ENCODE results near the gene ZNF771.

The ZNF771 gene

GRCh38 chr16:30443631-30444030 lies 36.2 kb downstream of the ZNF771 start:
- H3K79me2 ChIP-seq (ENCODE audit: control insufficient read depth, insufficient read depth, low read length, poor library complexity) = peaks cover 8% of the 10 kb centered on the region
- no peak overlapping the region for H2AK5ac ChIP-seq (ENCODE audit: low read length)
- WGBS (ENCODE audit: extremely low coverage, insufficient coverage, insufficient read length) = no CpG with 5 or more reads among the region's 2 CpGs
- no peak for DNase-seq
- H2BK120ac ChIP-seq (ENCODE audit: insufficient read depth, low read length, poor library complexity) = no peak overlapping the region
- H4K12ac ChIP-seq (ENCODE audit: low read depth, low read length) = no peak overlapping the region
- no peak overlapping the region for H3K18ac ChIP-seq (ENCODE audit: low read length)
- H3K4me1 ChIP-seq (ENCODE audit: control insufficient read depth in 1 of 2, insufficient read depth in 2 of 2, low read length in 2 of 2) = peaks cover 8 to 10% of the 10 kb centered on the region in 2 experiments
- H3K9ac ChIP-seq (ENCODE audit: low read length) = no peak overlapping the region
- no peak overlapping the region for H3K23ac ChIP-seq (ENCODE audit: low read length)
- H3K4ac ChIP-seq (ENCODE audit: low read depth, low read length) = no peak overlapping the region
- H3K27ac ChIP-seq (ENCODE audit: low read depth, low read length) = no peak overlapping the region
- H3K9me3 ChIP-seq (ENCODE audit: insufficient read depth, low read depth, low read length) = peaks cover 5% of the 10 kb centered on the region
- H4K91ac ChIP-seq (ENCODE audit: low read depth, low read length) = no peak overlapping the region
- no peaks in the 10 kb centered on the region for H3K36me3 ChIP-seq (ENCODE audit: control insufficient read depth in 1 of 2, insufficient read depth in 2 of 2, low read length in 2 of 2)
- no peak overlapping the region for H3K4me2 ChIP-seq (ENCODE audit: low read length)
- H2BK12ac ChIP-seq (ENCODE audit: low read length) = no peak overlapping the region
- no peaks in the 10 kb centered on the region for H3K27me3 ChIP-seq (ENCODE audit: insufficient read depth, low read length)
- no peak overlapping the region for H3K4me3 ChIP-seq (ENCODE audit: low read depth, low read length)
- H2AFZ ChIP-seq (ENCODE audit: insufficient read depth, low read length, poor library complexity) = no peak overlapping the region
- H3K14ac ChIP-seq (ENCODE audit: low read length) = no peak overlapping the region
- no peak overlapping the region for H4K8ac ChIP-seq (ENCODE audit: low read depth, low read length)
- no peak overlapping the region for H2BK5ac ChIP-seq (ENCODE audit: low read depth, low read length, poor library complexity)
- peaks cover 9% of the 10 kb centered on the region for H3K79me1 ChIP-seq (ENCODE audit: low read length)

- WGBS (ENCODE audit: extremely low coverage, insufficient coverage, insufficient read length) = no CpG with 5 or more reads among the region's 29 CpGs
- no peak overlapping the region for H2BK5ac ChIP-seq (ENCODE audit: low read depth, low read length, poor library complexity)
Observed at GRCh38 chr16:30444231-30445148, 37.1 kb downstream of the ZNF771 start.

GRCh38 chr16:30445149-30445407 lies 37.7 kb downstream of the ZNF771 start:
- Histone ChIP-seq H4K91ac (ENCODE audit: low read depth, low read length) (peak overlapping the region; percentile 85), H3K9me3 (ENCODE audit: insufficient read depth, low read depth, low read length) (peaks cover 5% of the 10 kb centered on the region), H4K8ac (ENCODE audit: low read depth, low read length) (peak overlapping the region; percentile 95), H3K4me1 (ENCODE audit: control insufficient read depth in 1 of 2, insufficient read depth in 2 of 2, low read length in 2 of 2) (peaks cover 8 to 10% of the 10 kb centered on the region in 2 experiments), H3K36me3 (ENCODE audit: control insufficient read depth in 1 of 2, insufficient read depth in 2 of 2, low read length in 2 of 2) (no peaks in the 10 kb centered on the region), H3K79me2 (ENCODE audit: control insufficient read depth, insufficient read depth, low read length, poor library complexity) (peaks cover 8% of the 10 kb centered on the region), H3K14ac (ENCODE audit: low read length) (peak overlapping the region; percentile 83), H3K79me1 (ENCODE audit: low read length) (peaks cover 9% of the 10 kb centered on the region), H2AK5ac (ENCODE audit: low read length) (no peak overlapping the region), H3K23ac (ENCODE audit: low read length) (no peak overlapping the region), H2AFZ (ENCODE audit: insufficient read depth, low read length, poor library complexity) (peak overlapping the region; percentile 89), H3K4me2 (ENCODE audit: low read length) (peak overlapping the region; percentile 78), H2BK120ac (ENCODE audit: insufficient read depth, low read length, poor library complexity) (no peak overlapping the region), H3K4ac (ENCODE audit: low read depth, low read length) (peak overlapping the region; percentile 4), H4K12ac (ENCODE audit: low read depth, low read length) (peak overlapping the region; percentile 3), H3K4me3 (ENCODE audit: low read depth, low read length) (peak overlapping the region; percentile 81), H3K18ac (ENCODE audit: low read length) (peak overlapping the region; percentile 43), H3K27me3 (ENCODE audit: insufficient read depth, low read length) (no peaks in the 10 kb centered on the region), H2BK5ac (ENCODE audit: low read depth, low read length, poor library complexity) (no peak overlapping the region), H2BK12ac (ENCODE audit: low read length) (no peak overlapping the region), H3K9ac (ENCODE audit: low read length) (peak overlapping the region; percentile 3), H3K27ac (ENCODE audit: low read depth, low read length) (no peak overlapping the region)
- no CpG with 5 or more reads among the region's 11 CpGs for WGBS (ENCODE audit: extremely low coverage, insufficient coverage, insufficient read length)
- no peak for DNase-seq

More at GRCh38 chr16:30444231-30445148, 37.1 kb downstream of the ZNF771 start:
- Histone ChIP-seq H3K79me2 (ENCODE audit: control insufficient read depth, insufficient read depth, low read length, poor library complexity) (peaks cover 8% of the 10 kb centered on the region), H3K4me1 (ENCODE audit: control insufficient read depth in 1 of 2, insufficient read depth in 2 of 2, low read length in 2 of 2) (peaks cover 8 to 10% of the 10 kb centered on the region in 2 experiments), H3K9me3 (ENCODE audit: insufficient read depth, low read depth, low read length) (peaks cover 5% of the 10 kb centered on the region), H2AK5ac (ENCODE audit: low read length) (no peak overlapping the region), H3K4ac (ENCODE audit: low read depth, low read length) (peak overlapping the region; percentile 4), H3K4me2 (ENCODE audit: low read length) (peak overlapping the region; percentile 78), H3K9ac (ENCODE audit: low read length) (peak overlapping the region; percentile 3), H3K18ac (ENCODE audit: low read length) (peak overlapping the region; percentile 43), H3K79me1 (ENCODE audit: low read length) (peaks cover 9% of the 10 kb centered on the region), H3K36me3 (ENCODE audit: control insufficient read depth in 1 of 2, insufficient read depth in 2 of 2, low read length in 2 of 2) (no peaks in the 10 kb centered on the region), H3K14ac (ENCODE audit: low read length) (peak overlapping the region; percentile 83), H3K27me3 (ENCODE audit: insufficient read depth, low read length) (no peaks in the 10 kb centered on the region), H4K91ac (ENCODE audit: low read depth, low read length) (no peak overlapping the region), H4K8ac (ENCODE audit: low read depth, low read length) (peak overlapping the region; percentile 95), H2BK120ac (ENCODE audit: insufficient read depth, low read length, poor library complexity) (no peak overlapping the region), H2AFZ (ENCODE audit: insufficient read depth, low read length, poor library complexity) (no peak overlapping the region), H4K12ac (ENCODE audit: low read depth, low read length) (no peak overlapping the region), H3K27ac (ENCODE audit: low read depth, low read length) (no peak overlapping the region), H3K4me3 (ENCODE audit: low read depth, low read length) (peak overlapping the region; percentile 81), H2BK12ac (ENCODE audit: low read length) (no peak overlapping the region), H3K23ac (ENCODE audit: low read length) (no peak overlapping the region)
- no peak for DNase-seq

- peak within 1 kb of the TSS; percentile 3 for H4K12ac ChIP-seq (ENCODE audit: low read depth, low read length)
- no peaks in the 10 kb centered on the region for H3K36me3 ChIP-seq (ENCODE audit: control insufficient read depth in 1 of 2, insufficient read depth in 2 of 2, low read length in 2 of 2)
- peak within 1 kb of the TSS; percentile 78 for H3K4me2 ChIP-seq (ENCODE audit: low read length)
- H2AFZ ChIP-seq (ENCODE audit: insufficient read depth, low read length, poor library complexity) = peak within 1 kb of the TSS; percentile 89
- H3K9ac ChIP-seq (ENCODE audit: low read length) = peak within 1 kb of the TSS; percentile 89
- WGBS (ENCODE audit: extremely low coverage, insufficient coverage, insufficient read length) = no CpG with 5 or more reads among the region's 59 CpGs
- H2BK5ac ChIP-seq (ENCODE audit: low read depth, low read length, poor library complexity) = peak within 1 kb of the TSS; percentile 81
- peaks cover 8% of the 10 kb centered on the region for H3K79me2 ChIP-seq (ENCODE audit: control insufficient read depth, insufficient read depth, low read length, poor library complexity)
- H3K14ac ChIP-seq (ENCODE audit: low read length) = peak within 1 kb of the TSS; percentile 83
- peak within 1 kb of the TSS; percentile 78 for H2BK120ac ChIP-seq (ENCODE audit: insufficient read depth, low read length, poor library complexity)
- H3K27ac ChIP-seq (ENCODE audit: low read depth, low read length) = peak within 1 kb of the TSS; percentile 74
- H2BK12ac ChIP-seq (ENCODE audit: low read length) = no peak within 1 kb of the TSS
- peak within 1 kb of the TSS; percentile 81 for H3K4me3 ChIP-seq (ENCODE audit: low read depth, low read length)
- no peak within 1 kb of the TSS for H3K23ac ChIP-seq (ENCODE audit: low read length)
- H3K18ac ChIP-seq (ENCODE audit: low read length) = peak within 1 kb of the TSS; percentile 43
- H2AK5ac ChIP-seq (ENCODE audit: low read length) = no peak within 1 kb of the TSS
- H3K79me1 ChIP-seq (ENCODE audit: low read length) = peaks cover 9% of the 10 kb centered on the region
- H3K4me1 ChIP-seq (ENCODE audit: control insufficient read depth in 1 of 2, insufficient read depth in 2 of 2, low read length in 2 of 2) = peaks cover 8 to 10% of the 10 kb centered on the region in 2 experiments
- H4K91ac ChIP-seq (ENCODE audit: low read depth, low read length) = peak within 1 kb of the TSS; percentile 85
- peak within 1 kb of the TSS; percentile 95 for H4K8ac ChIP-seq (ENCODE audit: low read depth, low read length)
- H3K9me3 ChIP-seq (ENCODE audit: insufficient read depth, low read depth, low read length) = peaks cover 5% of the 10 kb centered on the region
- peak within 1 kb of the TSS; percentile 43 for H3K4ac ChIP-seq (ENCODE audit: low read depth, low read length)
- no peaks in the 10 kb centered on the region for H3K27me3 ChIP-seq (ENCODE audit: insufficient read depth, low read length)
- DNase-seq = peak; percentile 99 to 100
Observed at GRCh38 chr16:30445408-30446202, 38.2 kb downstream of the ZNF771 start, which contains the start of gene SEPHS2. SEPHS2 (minus strand) TSS chr16:30445874; CDS start chr16:30445727, 147 bp downstream.

Measured in trophoblast cell (in vitro differentiated cells and primary cell).